ENCODE data around the gene CHST11. TPM values are rescaled to one million over a fixed set of nuclear protein-coding genes. Genes with fewer than 3 reads are reported as not detected.

The CHST11 gene
- total RNA-seq, 1 experiment from 2014 or later, result 6.7 TPM

DNA sequence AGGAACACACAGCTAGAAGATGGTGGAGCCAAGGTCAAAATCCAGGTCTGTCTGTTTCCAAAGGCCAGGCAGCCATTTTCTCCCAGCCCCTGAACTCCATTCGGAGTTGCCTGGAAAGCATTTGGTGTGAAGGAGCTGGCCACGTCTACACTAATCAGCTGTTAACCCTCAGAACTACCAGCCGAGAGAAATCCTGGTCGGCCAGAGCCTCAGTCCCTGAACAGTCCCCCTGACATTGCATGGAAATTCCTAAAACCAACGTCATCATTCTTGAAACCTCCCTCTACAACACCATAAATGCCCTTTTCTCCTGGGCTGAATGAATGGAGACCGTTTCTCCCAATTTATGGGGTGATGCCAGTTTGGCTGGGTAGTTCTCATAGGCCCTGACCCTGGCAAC lies 255.7 kb downstream of the CHST11 start:
- Histone ChIP-seq H3K18ac (ENCODE audit: insufficient read length, low read depth, low read length) (no peak overlapping the region), H2BK5ac (ENCODE audit: insufficient read length, low read length) (no peak overlapping the region), H2AFZ (ENCODE audit: low read length) (no peak overlapping the region), H3K14ac (ENCODE audit: insufficient read depth, low read length) (no peak overlapping the region), H2BK120ac (ENCODE audit: low read depth, low read length, poor library complexity, severe bottlenecking) (no peak overlapping the region), H3K79me2 (ENCODE audit: insufficient read depth, low read length) (no peaks in the 10 kb centered on the region), H3K9me3 (ENCODE audit: control insufficient read depth, low read depth, low read length) (no peaks in the 10 kb centered on the region), H3K9ac (ENCODE audit: extremely low read depth, insufficient read length, low read length) (no peak overlapping the region), H4K20me1 (ENCODE audit: control insufficient read depth, insufficient read depth, insufficient read length) (no peaks in the 10 kb centered on the region), H2AK5ac (ENCODE audit: insufficient read length, low read length) (no peak overlapping the region), H3K56ac (ENCODE audit: insufficient read length, low read depth, low read length) (no peak overlapping the region), H3K23ac (ENCODE audit: insufficient read length, low read depth, low read length) (no peak overlapping the region), H2BK20ac (ENCODE audit: low read depth, low read length, poor library complexity, severe bottlenecking) (no peak overlapping the region), H3K79me1 (ENCODE audit: insufficient read depth, low read depth, low read length, poor library complexity, severe bottlenecking) (no peaks in the 10 kb centered on the region), H3T11ph (ENCODE audit: low read length) (no peak overlapping the region), H2BK15ac (ENCODE audit: low read depth, low read length) (no peak overlapping the region), H3K4ac (ENCODE audit: low read depth, low read length) (no peak overlapping the region), H4K8ac (replicated peaks; ENCODE audit: insufficient read length, low read depth, low read length) (no peak overlapping the region), H3K23me2 (ENCODE audit: insufficient read length, low read depth, low read length, poor library complexity, severe bottlenecking) (no peaks in the 10 kb centered on the region), H3K27ac (ENCODE audit: insufficient read length, low read depth, low read length) (no peak overlapping the region), H3K27me3 (ENCODE audit: insufficient read depth, low read length) (no peaks in the 10 kb centered on the region), H4K5ac (ENCODE audit: insufficient read length, low read depth, low read length) (no peak overlapping the region), H4K91ac (ENCODE audit: insufficient read length, low read depth, low read length) (no peak overlapping the region), H2BK12ac (ENCODE audit: insufficient read length, low read depth, low read length) (no peak overlapping the region), H3K4me1 (ENCODE audit: insufficient read depth, low read length) (peaks cover 16% of the 10 kb centered on the region; the same call in 1 of the 2 replicates), H3K4me2 (ENCODE audit: insufficient read depth, insufficient read length, low read length) (no peak overlapping the region)
- Mint-ChIP-seq H3K27me3 (ENCODE audit: low read depth) (no peaks in the 10 kb centered on the region; the same call in 1 of the 2 replicates), H3K9me3 (no peaks in the 10 kb centered on the region), H3K36me3 (ENCODE audit: insufficient read depth in 1 of 3, low read depth in 3 of 3) (no peaks in the 10 kb centered on the region; a peak in 1 of 7 replicates), H3K4me1 (peaks cover 52 to 66% of the 10 kb centered on the region in 2 experiments), H3K4me3 (no peak overlapping the region), H3K27ac (peak overlapping the region in 1 of 3 experiments; percentile 53; a peak in 2 of 7 replicates)
- no CpG with 5 or more reads among the region's 6 CpGs for WGBS (ENCODE audit: extremely low coverage, insufficient read length, low lambda C conversion rate)
- DNase-seq, result no peak
- TF ChIP-seq CTCF (conservative IDR thresholded peaks at IDR 0.05), result no peak
